Loucy (cell line): ENCODE results near the gene OR52E4.

Experiments
- EZH2phosphoT487 ChIP-seq: fragments of 200-600 bp; IDR thresholded peaks from 2 replicates; pipeline ENCODE4 v1.6.1; 2018; ENCODE audit warnings: antibody characterized with exemption, mild to moderate bottlenecking, moderate library complexity, borderline replicate concordance
- TF ChIP-seq, protein P1 (sequence below): fragments of 200-600 bp; sonication (generic); conservative IDR thresholded peaks from 2 replicates; pipeline ENCODE4 v1.5.1; 2014; ENCODE audit warnings: mild to moderate bottlenecking, antibody characterized with exemption, low read length

DNA sequence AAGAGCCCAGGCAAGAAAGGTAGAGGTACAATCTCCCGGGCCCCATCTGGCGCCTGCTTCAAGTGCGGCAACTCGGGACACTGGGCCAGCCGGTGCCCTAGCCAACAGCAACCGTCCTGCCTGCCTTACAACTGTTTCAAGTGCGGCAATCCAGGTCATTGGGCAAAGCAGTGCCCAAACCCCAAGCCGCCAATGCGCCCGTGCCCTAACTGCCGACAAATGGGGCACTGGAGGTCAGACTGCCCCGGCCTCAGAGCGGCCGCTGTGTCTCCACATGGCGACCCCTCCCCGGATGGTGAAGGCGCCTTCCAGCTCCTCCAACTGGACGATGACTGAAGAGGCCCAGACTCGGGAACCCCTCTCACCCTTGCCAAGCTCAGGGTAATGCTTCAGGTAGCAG is 50.2 kb downstream of the OR52E4 start:
- TF ChIP-seq, protein P1, sequence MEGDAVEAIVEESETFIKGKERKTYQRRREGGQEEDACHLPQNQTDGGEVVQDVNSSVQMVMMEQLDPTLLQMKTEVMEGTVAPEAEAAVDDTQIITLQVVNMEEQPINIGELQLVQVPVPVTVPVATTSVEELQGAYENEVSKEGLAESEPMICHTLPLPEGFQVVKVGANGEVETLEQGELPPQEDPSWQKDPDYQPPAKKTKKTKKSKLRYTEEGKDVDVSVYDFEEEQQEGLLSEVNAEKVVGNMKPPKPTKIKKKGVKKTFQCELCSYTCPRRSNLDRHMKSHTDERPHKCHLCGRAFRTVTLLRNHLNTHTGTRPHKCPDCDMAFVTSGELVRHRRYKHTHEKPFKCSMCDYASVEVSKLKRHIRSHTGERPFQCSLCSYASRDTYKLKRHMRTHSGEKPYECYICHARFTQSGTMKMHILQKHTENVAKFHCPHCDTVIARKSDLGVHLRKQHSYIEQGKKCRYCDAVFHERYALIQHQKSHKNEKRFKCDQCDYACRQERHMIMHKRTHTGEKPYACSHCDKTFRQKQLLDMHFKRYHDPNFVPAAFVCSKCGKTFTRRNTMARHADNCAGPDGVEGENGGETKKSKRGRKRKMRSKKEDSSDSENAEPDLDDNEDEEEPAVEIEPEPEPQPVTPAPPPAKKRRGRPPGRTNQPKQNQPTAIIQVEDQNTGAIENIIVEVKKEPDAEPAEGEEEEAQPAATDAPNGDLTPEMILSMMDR = no peak
- no peak for TF ChIP-seq EZH2phosphoT487
